Measurements from ENCODE around the gene GAREM1.

Gene GAREM1

GRCh38 chr18:32459361-32460101 lies 11.2 kb downstream of the GAREM1 start:
- DNase-seq (ENCODE audit: low read depth in 1 of 2, low spot score in 1 of 2): no peak

- DNase-seq (ENCODE audit: low read depth in 1 of 2, low spot score in 1 of 2): no peak
These were observed 15.3 kb downstream of the GAREM1 start for GRCh38 chr18:32455361-32455760.

- DNase-seq (ENCODE audit: low read depth in 1 of 2, low spot score in 1 of 2): no peak
These were observed 16.1 kb downstream of the GAREM1 start for GRCh38 chr18:32454593-32454992.

GRCh38 chr18:32450874-32451273 lies 19.8 kb downstream of the GAREM1 start:
- DNase-seq (ENCODE audit: low read depth in 1 of 2, low spot score in 1 of 2): no peak

- DNase-seq (ENCODE audit: low read depth in 1 of 2, low spot score in 1 of 2): no peak
These were observed 20.5 kb downstream of the GAREM1 start for GRCh38 chr18:32450026-32450691.

GRCh38 chr18:32446780-32447179 lies 23.9 kb downstream of the GAREM1 start:
- no peak for DNase-seq (ENCODE audit: low read depth in 1 of 2, low spot score in 1 of 2)

- DNase-seq (ENCODE audit: low read depth in 1 of 2, low spot score in 1 of 2): no peak
These were observed 24.8 kb downstream of the GAREM1 start for GRCh38 chr18:32445846-32446245.

- no peak for DNase-seq (ENCODE audit: low read depth in 1 of 2, low spot score in 1 of 2)
These were observed 26.9 kb downstream of the GAREM1 start for GRCh38 chr18:32443706-32444215.

- no peak for DNase-seq (ENCODE audit: low read depth in 1 of 2, low spot score in 1 of 2)
These were observed 27.5 kb downstream of the GAREM1 start for GRCh38 chr18:32443033-32443705.

- DNase-seq (ENCODE audit: low read depth in 1 of 2, low spot score in 1 of 2): no peak
These were observed 28.1 kb downstream of the GAREM1 start for GRCh38 chr18:32442575-32442974.

- DNase-seq (ENCODE audit: low read depth in 1 of 2, low spot score in 1 of 2): no peak
These were observed 29.1 kb downstream of the GAREM1 start for GRCh38 chr18:32441533-32441932.

GRCh38 chr18:32440518-32440917 lies 30.2 kb downstream of the GAREM1 start:
- DNase-seq (ENCODE audit: low read depth in 1 of 2, low spot score in 1 of 2): no peak

GRCh38 chr18:32439802-32440201 lies 30.9 kb downstream of the GAREM1 start:
- no peak for DNase-seq (ENCODE audit: low read depth in 1 of 2, low spot score in 1 of 2)

GRCh38 chr18:32439241-32439640 lies 31.4 kb downstream of the GAREM1 start:
- DNase-seq (ENCODE audit: low read depth in 1 of 2, low spot score in 1 of 2): no peak

- DNase-seq (ENCODE audit: low read depth in 1 of 2, low spot score in 1 of 2): no peak
These were observed 32.5 kb downstream of the GAREM1 start for GRCh38 chr18:32438173-32438572.

- no peak for DNase-seq (ENCODE audit: low read depth in 1 of 2, low spot score in 1 of 2)
These were observed 33.4 kb downstream of the GAREM1 start for GRCh38 chr18:32437100-32437834.

GRCh38 chr18:32435631-32436500 lies 34.8 kb downstream of the GAREM1 start:
- DNase-seq (ENCODE audit: low read depth in 1 of 2, low spot score in 1 of 2): no peak

- DNase-seq (ENCODE audit: low read depth in 1 of 2, low spot score in 1 of 2): no peak
These were observed 38.9 kb downstream of the GAREM1 start for GRCh38 chr18:32431753-32432152.

- no peak for DNase-seq (ENCODE audit: low read depth in 1 of 2, low spot score in 1 of 2)
These were observed 41.3 kb downstream of the GAREM1 start for GRCh38 chr18:32429402-32429801.

All from activated CD4-positive, alpha-beta T cell treated with anti-CD3 and anti-CD28 coated beads, Interleukin-2, amount 50 U/mL, for 24 hours (primary cell).